Mesendoderm (in vitro differentiated cells): ENCODE results near the gene INSR.
"Not testable (repeated sequence)": the region's sequence is repeated elsewhere in the genome, so short reads cannot be mapped to it uniquely, and the experiment has no call there.

Experiments used
- DNase-seq: peaks from one replicate; pipeline ENCODE4 v3.0.0; 2013
- H2AK5ac ChIP-seq: 2 replicates; pipeline ENCODE4 v1.6.1; 2013; ENCODE audit warnings: low read length, inconsistent platforms
- H2BK120ac ChIP-seq: 2 replicates; pipeline ENCODE4 v1.6.1; 2013; ENCODE audit warnings: low read depth, mild to moderate bottlenecking, low read length, moderate library complexity, mixed read lengths
- H2BK15ac ChIP-seq: replicated peaks from 2 replicates; pipeline ENCODE4 v1.6.1; 2013; ENCODE audit warnings: low read depth, mild to moderate bottlenecking, moderate library complexity
- H2BK5ac ChIP-seq: 2 replicates; pipeline ENCODE4 v1.6.1; 2013; ENCODE audit warnings: low read length, inconsistent platforms
- H3K18ac ChIP-seq: 2 replicates; pipeline ENCODE4 v1.6.1; 2013; ENCODE audit warnings: mild to moderate bottlenecking, low read length, mixed read lengths
- H3K23ac ChIP-seq: one replicate; pipeline ENCODE4 v1.6.1; 2013; ENCODE audit warnings: low read length
- H3K27ac ChIP-seq: 2 replicates; pipeline ENCODE4 v1.5.1; 2013; ENCODE audit warnings: low read depth, mild to moderate bottlenecking, inconsistent platforms, low read length, moderate library complexity
- H3K27me3 ChIP-seq: 2 replicates; pipeline ENCODE4 v1.6.1; 2013; ENCODE audit warnings: low read length, control low read depth, mild to moderate bottlenecking, inconsistent platforms; ENCODE audit not compliant: insufficient read depth, poor library complexity
- H3K36me3 ChIP-seq: 2 replicates; pipeline ENCODE4 v1.6.1; 2013; ENCODE audit warnings: low read length, inconsistent platforms; ENCODE audit not compliant: control insufficient read depth, insufficient read depth
- H3K4ac ChIP-seq: one replicate; pipeline ENCODE4 v1.6.1; 2013; ENCODE audit warnings: low read depth, mild to moderate bottlenecking, low read length, moderate library complexity
- H3K4me1 ChIP-seq: 2 replicates; pipeline ENCODE4 v1.6.1; 2013; ENCODE audit warnings: low read depth, low read length, inconsistent platforms; ENCODE audit not compliant: control insufficient read depth
- H3K4me2 ChIP-seq: 2 replicates; pipeline ENCODE4 v1.6.1; 2013; ENCODE audit warnings: low read length
- H3K4me3 ChIP-seq: 2 replicates; pipeline ENCODE4 v1.5.1; 2013; ENCODE audit warnings: mild to moderate bottlenecking, low read length
- H3K56ac ChIP-seq: one replicate; pipeline ENCODE4 v1.6.1; 2013; ENCODE audit warnings: low read length
- H3K79me1 ChIP-seq: 2 replicates; pipeline ENCODE4 v1.6.1; 2013; ENCODE audit warnings: low read length, inconsistent platforms
- H3K79me2 ChIP-seq: 2 replicates; pipeline ENCODE4 v1.6.1; 2013; ENCODE audit warnings: mild to moderate bottlenecking, low read length; ENCODE audit not compliant: control insufficient read depth, insufficient read depth
- H3K9ac ChIP-seq: 2 replicates; pipeline ENCODE4 v1.6.1; 2013; ENCODE audit warnings: low read length, inconsistent platforms
- H4K5ac ChIP-seq: one replicate; pipeline ENCODE4 v1.6.1; 2013; ENCODE audit warnings: low read length
- H4K8ac ChIP-seq: one replicate; pipeline ENCODE4 v1.6.1; 2013; ENCODE audit warnings: low read depth, mild to moderate bottlenecking, control low read depth, low read length, moderate library complexity
- WGBS: extraction: QIAGEN DNeasy Blood & Tissue Kit; methylation state at CpG from one replicate; pipeline ENCODE4 v1.1.7; 2013; ENCODE audit warnings: low lambda C conversion rate, missing lambda C conversion rate; ENCODE audit not compliant: insufficient coverage; ENCODE audit errors: extremely low coverage; 5-methylcytosine and 5-hydroxymethylcytosine counted together

Gene INSR

DNA sequence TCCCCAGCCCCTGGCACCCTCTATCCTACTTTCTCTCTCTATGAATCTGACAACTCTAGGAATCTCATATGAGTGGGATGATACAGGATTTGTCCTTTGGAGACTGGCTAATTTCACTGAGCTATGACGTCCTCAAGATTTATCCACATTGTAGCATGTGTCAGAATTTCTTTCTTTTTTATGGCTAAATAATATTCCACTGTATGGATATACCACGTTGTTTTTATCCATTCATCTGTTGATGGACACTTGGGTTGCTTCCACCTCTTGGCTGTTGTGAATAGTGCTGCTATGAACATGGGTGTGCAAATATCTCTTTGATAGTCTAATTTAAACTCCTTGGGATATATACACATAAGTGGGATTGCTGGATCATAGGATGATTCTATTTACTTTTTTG is 24.0 kb upstream of the INSR start:
- no peak overlapping the region for H3K27ac ChIP-seq
- H4K8ac ChIP-seq: no peak overlapping the region
- no peaks in the 10 kb centered on the region for H3K79me1 ChIP-seq
- no peak overlapping the region for H3K9ac ChIP-seq
- H2BK15ac ChIP-seq: no peak overlapping the region
- H3K23ac ChIP-seq: no peak overlapping the region
- DNase-seq: no peak
- H3K56ac ChIP-seq: no peak overlapping the region
- no peak overlapping the region for H3K18ac ChIP-seq
- H2BK5ac ChIP-seq: no peak overlapping the region
- no peaks in the 10 kb centered on the region for H3K79me2 ChIP-seq
- no peak overlapping the region for H3K4me3 ChIP-seq
- no peak overlapping the region for H4K5ac ChIP-seq
- no peak overlapping the region for H2AK5ac ChIP-seq
- no peaks in the 10 kb centered on the region for H3K27me3 ChIP-seq
- no peak overlapping the region for H3K4me2 ChIP-seq
- no peak overlapping the region for H2BK120ac ChIP-seq
- H3K4me1 ChIP-seq: no peaks in the 10 kb centered on the region
- H3K36me3 ChIP-seq: no peaks in the 10 kb centered on the region
- WGBS: no CpG with 5 or more reads among the region's 2 CpGs
- no peak overlapping the region for H3K4ac ChIP-seq

DNA sequence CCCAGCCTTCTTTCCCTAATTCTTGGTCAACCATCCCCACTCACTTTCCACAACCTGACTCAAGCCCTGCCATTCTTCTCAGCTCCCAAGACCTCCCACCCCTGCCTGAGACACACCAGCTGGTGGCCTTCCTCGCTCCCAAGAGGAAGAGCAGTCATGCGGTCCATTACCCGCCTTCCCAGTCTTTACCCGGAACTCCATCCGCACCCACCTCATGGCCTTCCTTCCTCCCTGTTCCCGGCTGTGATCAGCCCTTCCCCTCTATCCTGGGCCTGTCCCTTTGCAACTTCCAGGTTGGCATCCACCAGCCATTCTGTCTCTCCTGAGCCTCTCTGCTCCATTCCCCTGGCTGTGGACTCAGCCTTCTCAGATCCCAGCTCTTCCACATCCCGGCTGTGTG is 18.6 kb upstream of the INSR start:
- H3K27ac ChIP-seq: no peak overlapping the region
- H3K4me1 ChIP-seq: no peaks in the 10 kb centered on the region
- no peak for DNase-seq
- H3K36me3 ChIP-seq: no peaks in the 10 kb centered on the region
- no peak overlapping the region for H3K4me3 ChIP-seq
- no peak overlapping the region for H4K8ac ChIP-seq
- H2AK5ac ChIP-seq: no peak overlapping the region
- H2BK5ac ChIP-seq: no peak overlapping the region
- H3K4me2 ChIP-seq: no peak overlapping the region
- no peak overlapping the region for H3K9ac ChIP-seq
- no peak overlapping the region for H2BK15ac ChIP-seq
- no peaks in the 10 kb centered on the region for H3K79me2 ChIP-seq
- H3K18ac ChIP-seq: no peak overlapping the region
- no peak overlapping the region for H3K23ac ChIP-seq
- WGBS: no CpG with 5 or more reads among the region's 7 CpGs
- H2BK120ac ChIP-seq: no peak overlapping the region
- H4K5ac ChIP-seq: no peak overlapping the region
- no peak overlapping the region for H3K4ac ChIP-seq
- no peaks in the 10 kb centered on the region for H3K79me1 ChIP-seq
- H3K56ac ChIP-seq: no peak overlapping the region
- H3K27me3 ChIP-seq: no peaks in the 10 kb centered on the region

DNA sequence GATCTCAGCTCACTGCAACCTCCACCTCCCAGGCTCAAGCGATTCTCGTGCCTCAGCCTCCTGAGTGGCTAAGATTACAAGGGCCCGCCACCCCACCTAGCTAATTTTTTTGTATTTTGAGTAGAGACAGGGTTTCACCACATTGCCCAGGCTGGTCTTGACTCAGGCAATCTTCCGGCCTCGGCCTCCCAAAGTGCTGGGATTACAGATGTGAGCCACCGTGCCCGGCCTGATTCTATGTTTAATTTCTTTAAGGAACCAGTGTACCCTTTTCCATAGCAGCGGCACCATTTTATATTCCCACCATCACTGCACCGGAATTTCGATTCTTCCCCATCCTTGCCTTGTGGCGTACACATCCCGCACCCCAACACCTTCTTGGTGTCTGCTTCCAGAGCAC is 17.7 kb upstream of the INSR start:
- Histone ChIP-seq H2BK15ac (no peak overlapping the region), H3K4me3 (no peak overlapping the region), H3K4ac (no peak overlapping the region), H4K5ac (no peak overlapping the region), H3K36me3 (no peaks in the 10 kb centered on the region), H3K27me3 (no peaks in the 10 kb centered on the region), H3K4me2 (no peak overlapping the region), H3K23ac (no peak overlapping the region), H3K4me1 (no peaks in the 10 kb centered on the region), H2BK120ac (no peak overlapping the region), H4K8ac (no peak overlapping the region), H3K18ac (no peak overlapping the region), H3K56ac (no peak overlapping the region), H3K27ac (no peak overlapping the region), H2AK5ac (no peak overlapping the region), H3K79me2 (no peaks in the 10 kb centered on the region), H2BK5ac (no peak overlapping the region), H3K9ac (no peak overlapping the region), H3K79me1 (no peaks in the 10 kb centered on the region)
- DNase-seq: no peak
- no CpG with 5 or more reads among the region's 12 CpGs for WGBS

DNA sequence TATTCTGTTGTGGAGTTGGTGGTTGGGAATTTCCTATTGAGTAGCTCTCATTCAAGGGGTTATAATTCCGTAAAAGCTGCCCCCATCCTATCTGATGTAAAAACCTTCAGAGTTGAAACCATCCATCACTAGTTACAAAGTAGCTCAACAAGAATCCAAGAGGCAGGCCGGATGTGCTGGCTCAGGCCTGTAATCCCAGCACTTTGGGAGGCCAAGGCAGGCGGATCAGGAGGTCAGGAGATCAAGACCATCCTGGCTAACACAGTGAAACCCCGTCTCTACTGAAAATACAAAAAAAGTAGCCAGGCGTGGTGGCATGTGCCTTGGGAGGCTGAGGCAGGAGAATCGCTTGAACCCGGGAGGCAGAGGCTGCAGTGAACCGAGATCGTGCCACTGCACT is 14.1 kb upstream of the INSR start:
- H2BK15ac ChIP-seq, H4K5ac ChIP-seq, H2BK120ac ChIP-seq, H3K9ac ChIP-seq, DNase-seq, H3K56ac ChIP-seq, H4K8ac ChIP-seq, H2BK5ac ChIP-seq, H3K27ac ChIP-seq, H3K4me3 ChIP-seq, H2AK5ac ChIP-seq, H3K27me3 ChIP-seq, H3K18ac ChIP-seq, H3K23ac ChIP-seq, H3K36me3 ChIP-seq, H3K4me2 ChIP-seq, H3K79me1 ChIP-seq, H3K4me1 ChIP-seq, H3K4ac ChIP-seq, H3K79me2 ChIP-seq: not testable (repeated sequence)
- whole genome bisulfite sequencing: no CpG with 5 or more reads among the region's 9 CpGs

DNA sequence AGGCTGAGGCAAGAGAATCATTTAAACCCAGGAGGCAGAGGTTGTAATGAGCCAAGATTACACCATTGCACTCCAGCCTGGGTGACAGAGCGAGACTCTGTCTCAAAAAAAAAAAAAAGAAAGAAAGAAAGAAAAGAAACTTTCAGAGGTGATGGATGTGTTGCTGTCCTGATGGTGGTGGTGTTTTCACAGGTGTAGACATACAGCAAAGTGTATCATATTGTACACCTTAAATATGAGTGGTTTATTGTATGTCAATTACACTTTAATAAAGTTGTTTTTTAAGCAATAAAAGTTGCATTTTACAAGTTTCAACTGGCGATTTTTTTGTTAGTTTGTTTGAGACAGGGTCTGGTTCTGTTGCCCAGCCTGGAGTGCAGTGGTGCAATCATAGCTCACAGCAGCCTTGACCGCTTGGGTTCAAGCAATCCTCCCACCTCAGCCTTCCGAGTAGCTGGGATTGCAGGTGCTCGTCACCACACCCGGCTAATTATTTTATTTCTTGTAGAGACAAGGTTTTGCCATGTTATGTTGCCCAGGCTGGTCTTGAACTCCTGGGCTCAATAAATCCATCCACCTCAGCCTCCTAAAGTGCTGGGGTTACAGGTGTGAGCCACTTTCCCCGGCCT is 13.5 kb upstream of the INSR start:
- WGBS: no CpG with 5 or more reads among the region's 7 CpGs
- no peak overlapping the region for H4K5ac ChIP-seq
- DNase-seq: no peak
- H2BK120ac ChIP-seq: no peak overlapping the region
- H2AK5ac ChIP-seq: no peak overlapping the region
- no peak overlapping the region for H3K4me3 ChIP-seq
- H2BK5ac ChIP-seq: no peak overlapping the region
- no peak overlapping the region for H3K56ac ChIP-seq
- H3K27ac ChIP-seq: no peak overlapping the region
- H3K4ac ChIP-seq: no peak overlapping the region
- H3K4me2 ChIP-seq: no peak overlapping the region
- H3K27me3 ChIP-seq: no peaks in the 10 kb centered on the region
- no peak overlapping the region for H2BK15ac ChIP-seq
- no peak overlapping the region for H3K23ac ChIP-seq
- no peak overlapping the region for H3K9ac ChIP-seq
- no peaks in the 10 kb centered on the region for H3K79me2 ChIP-seq
- no peaks in the 10 kb centered on the region for H3K4me1 ChIP-seq
- no peaks in the 10 kb centered on the region for H3K79me1 ChIP-seq
- no peak overlapping the region for H3K18ac ChIP-seq
- no peak overlapping the region for H4K8ac ChIP-seq
- H3K36me3 ChIP-seq: no peaks in the 10 kb centered on the region

DNA sequence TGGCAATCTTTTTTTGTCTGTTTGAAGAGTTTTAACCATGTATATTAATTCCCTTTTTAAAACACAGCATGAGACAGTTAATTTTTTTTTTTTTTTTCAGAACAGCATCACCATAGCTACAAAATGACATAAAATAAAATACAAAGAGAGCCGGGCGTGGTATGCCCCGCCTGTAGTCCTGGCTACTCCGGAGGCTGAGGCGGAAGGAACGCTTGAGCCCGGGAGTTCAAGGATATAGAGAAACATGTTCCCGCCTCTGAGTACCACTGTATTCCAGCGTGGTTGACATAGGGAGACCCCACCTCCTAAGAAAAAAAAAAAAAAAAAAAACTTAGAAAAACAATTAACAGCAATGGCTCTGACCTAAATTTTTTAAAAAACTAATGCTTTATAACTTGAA is 10.0 kb upstream of the INSR start:
- no peak for DNase-seq
- Histone ChIP-seq H3K4ac (no peak overlapping the region), H4K5ac (no peak overlapping the region), H3K27ac (no peak overlapping the region), H2AK5ac (no peak overlapping the region), H3K23ac (no peak overlapping the region), H3K27me3 (no peaks in the 10 kb centered on the region), H3K56ac (no peak overlapping the region), H3K4me1 (no peaks in the 10 kb centered on the region), H3K79me1 (no peaks in the 10 kb centered on the region), H2BK15ac (no peak overlapping the region), H3K4me3 (no peak overlapping the region), H3K79me2 (no peaks in the 10 kb centered on the region), H3K4me2 (no peak overlapping the region), H4K8ac (no peak overlapping the region), H2BK120ac (no peak overlapping the region), H3K9ac (no peak overlapping the region), H2BK5ac (no peak overlapping the region), H3K18ac (no peak overlapping the region), H3K36me3 (no peaks in the 10 kb centered on the region)
- WGBS: no CpG with 5 or more reads among the region's 9 CpGs
